IMR-90 (cell line): ENCODE data around the gene COPZ1. TPM values are rescaled to one million over a fixed set of nuclear protein-coding genes. Genes with fewer than 3 reads are reported as not detected.
A peak's percentile ranks its signal among the peaks of the same experiment; 100 is the strongest.

ENCODE experiments used
- ATAC-seq: fragments of 200-7000 bp; cut with Tn5 transposase; 2 replicates; pipeline ENCODE4 v1.9.1; 2020; ENCODE audit warnings: low read depth, mild to moderate bottlenecking, moderate library complexity
- BruUV-seq: library from RNA; stranded (reverse); fragments of 400-500 nt; replicated peaks from 2 replicates; lab custom pipeline; 2021; lab: Mats Ljungman, UMichigan
- CTCF ChIA-PET: fragments of 300-600 bp; formaldehyde crosslinking; extraction: SDS; loops from one replicate; lab custom pipeline; 2021; ENCODE audit warnings: antibody characterized with exemption; lab: Yijun Ruan, JAX
- POLR2A ChIA-PET: fragments of 300-600 bp; sonication (Branson Sonifier 250); formaldehyde crosslinking; loops from one replicate; lab custom pipeline; 2022; ENCODE audit warnings: antibody characterized with exemption; ENCODE audit not compliant: unreplicated experiment; lab: Charles Lee
- DNase-seq: peaks from one replicate; pipeline ENCODE4 v3.0.0; 2013
- H2AFZ ChIP-seq: replicated peaks from 2 replicates; pipeline ENCODE3; 2013; ENCODE audit warnings: low read length, mild to moderate bottlenecking; ENCODE audit not compliant: poor library complexity
- H2AK5ac ChIP-seq: 2 replicates; pipeline ENCODE4 v1.6.1; 2013; ENCODE audit warnings: low read depth, low read length, inconsistent platforms
- H2AK9ac ChIP-seq: replicated peaks from 2 replicates; pipeline ENCODE3; 2013; ENCODE audit warnings: mild to moderate bottlenecking, low read depth, low read length, moderate library complexity; ENCODE audit not compliant: poor library complexity
- H2BK120ac ChIP-seq: 2 replicates; pipeline ENCODE4 v1.6.1; 2013; ENCODE audit warnings: low read depth, low read length, inconsistent platforms
- H2BK15ac ChIP-seq: 3 replicates; pipeline ENCODE4 v1.6.1; 2013; ENCODE audit warnings: low read depth, low read length, inconsistent platforms
- H2BK20ac ChIP-seq: 2 replicates; pipeline ENCODE4 v1.6.1; 2013; ENCODE audit warnings: low read depth, mild to moderate bottlenecking, inconsistent platforms, low read length, moderate library complexity
- H2BK5ac ChIP-seq: 2 replicates; pipeline ENCODE4 v1.6.1; 2013; ENCODE audit warnings: mild to moderate bottlenecking, low read depth, low read length, inconsistent platforms; ENCODE audit not compliant: poor library complexity, severe bottlenecking
- H3K14ac ChIP-seq: replicated peaks from 2 replicates; pipeline ENCODE4 v1.6.1; 2013; ENCODE audit warnings: low read depth, low read length, inconsistent platforms
- H3K18ac ChIP-seq: 2 replicates; pipeline ENCODE4 v1.6.1; 2013; ENCODE audit warnings: low read depth, low read length, control low read depth
- H3K23ac ChIP-seq: 2 replicates; pipeline ENCODE4 v1.6.1; 2013; ENCODE audit warnings: low read depth, low read length, inconsistent platforms
- H3K27ac ChIP-seq: 2 replicates; pipeline ENCODE4 v1.5.1; 2013; ENCODE audit warnings: mild to moderate bottlenecking, control low read depth, low read length; ENCODE audit not compliant: insufficient read depth
- H3K27me3 ChIP-seq: 2 replicates; pipeline ENCODE4 v1.6.1; 2013; ENCODE audit warnings: low read length; ENCODE audit not compliant: control insufficient read depth, insufficient read depth
- H3K36me3 ChIP-seq: 2 replicates; pipeline ENCODE4 v1.6.1; 2013; ENCODE audit warnings: low read length, mixed read lengths; ENCODE audit not compliant: control insufficient read depth, insufficient read depth
- H3K4ac ChIP-seq: 2 replicates; pipeline ENCODE4 v1.6.1; 2013; ENCODE audit warnings: low read depth, low read length, inconsistent platforms
- H3K4me1 ChIP-seq: 2 replicates; pipeline ENCODE4 v1.6.1; 2013; ENCODE audit warnings: low read length, mixed read lengths; ENCODE audit not compliant: control insufficient read depth, insufficient read depth
- H3K4me2 ChIP-seq: 2 replicates; pipeline ENCODE4 v1.6.1; 2013; ENCODE audit warnings: low read depth, mild to moderate bottlenecking, control low read depth, low read length, moderate library complexity
- H3K4me3 ChIP-seq: 2 replicates; pipeline ENCODE4 v1.5.1; 2013; ENCODE audit warnings: low read depth, mild to moderate bottlenecking, control low read depth, low read length, moderate library complexity; ENCODE audit not compliant: insufficient read depth
- H3K56ac ChIP-seq: 2 replicates; pipeline ENCODE4 v1.6.1; 2013; ENCODE audit warnings: low read length, inconsistent platforms; ENCODE audit not compliant: insufficient read depth; ENCODE audit errors: extremely low read depth
- H3K79me1 ChIP-seq, 2 experiments: 2 replicates each; pipeline ENCODE4 v1.6.1; 2013; ENCODE audit warnings: low read length in 2 of 2, inconsistent platforms in 1 of 2, low read depth in 1 of 2
- H3K9ac ChIP-seq: 2 replicates; pipeline ENCODE4 v1.6.1; 2013; ENCODE audit warnings: low read depth, low read length, control low read depth
- H3K9me1 ChIP-seq: 2 replicates; pipeline ENCODE4 v1.6.1; 2013; ENCODE audit warnings: low read length, inconsistent platforms; ENCODE audit not compliant: insufficient read depth
- H3K9me3 ChIP-seq: 2 replicates; pipeline ENCODE4 v1.6.1; 2013; ENCODE audit warnings: low read length; ENCODE audit not compliant: control insufficient read depth, insufficient read depth
- H4K20me1 ChIP-seq: 2 replicates; pipeline ENCODE4 v1.6.1; 2013; ENCODE audit warnings: low read length, inconsistent platforms; ENCODE audit not compliant: insufficient read depth
- H4K5ac ChIP-seq: 2 replicates; pipeline ENCODE4 v1.6.1; 2013; ENCODE audit warnings: mild to moderate bottlenecking, low read depth, low read length, control low read depth
- H4K8ac ChIP-seq, 2 experiments: 2 replicates each; pipeline ENCODE4 v1.6.1; 2013; ENCODE audit warnings: low read depth in 2 of 2, low read length in 2 of 2, control low read depth in 1 of 2, inconsistent platforms in 1 of 2
- H4K91ac ChIP-seq: 2 replicates; pipeline ENCODE4 v1.6.1; 2013; ENCODE audit warnings: low read depth, low read length, inconsistent platforms; ENCODE audit not compliant: insufficient read depth
- MAZ ChIP-seq: IDR thresholded peaks from 2 replicates; pipeline ENCODE4 v1.6.1; 2012; ENCODE audit warnings: low read depth, mild to moderate bottlenecking, low read length, improper control_type of control experiment, moderate library complexity, borderline replicate concordance
- WGBS, 2 experiments: methylation state at CpG; one replicate each; pipeline versions ENCODE4 v1.1.5 to v1.1.7; 2013; ENCODE audit warnings: missing lambda C conversion rate in 2 of 2; ENCODE audit not compliant: insufficient read length in 1 of 2; ENCODE audit errors: extremely low coverage in 2 of 2; 5-methylcytosine and 5-hydroxymethylcytosine counted together
- dilution Hi-C: fragments of 300-500 bp; cut with HindIII; formaldehyde crosslinking; loops from one replicate; pipeline ENCODE4 v1.14.3; 2018; ENCODE audit warnings: low sequenced_read_pairs; ENCODE audit not compliant: unreplicated experiment
- in situ Hi-C: fragments of 300-500 bp; cut with MboI; formaldehyde crosslinking; loops from 3 replicates; pipeline ENCODE4 v1.14.3; 2019; ENCODE audit warnings: low sequenced_read_pairs, inconsistent platforms, mixed read lengths
- intact Hi-C: fragments of 100-400 bp; cut with micrococcal nuclease; formaldehyde crosslinking; loops from 2 replicates; pipeline ENCODE4 v1.10.0; 2022
- polyA plus RNA-seq, 3 experiments: library from polyadenylated mRNA; depleted of rRNA; stranded (reverse); fragments of >200 nt; gene quantifications; 2 replicates each; pipeline ENCODE4 v1.2.3, GENCODE V29; 2012; ENCODE audit warnings: low replicate concordance in 1 of 3
- total RNA-seq: library from RNA; depleted of rRNA; stranded (reverse); fragments of >200 nt; gene quantifications from 2 replicates; pipeline ENCODE4 v1.2.3, GENCODE V29; 2012

The COPZ1 gene
- total and polyA plus RNA-seq, 2 of the 4 experiments (the other 2 are of a cell fraction) = 187 to 382 TPM

- peaks cover 23% of the 10 kb centered on the region; the same call in 1 of the 2 replicates for H3K9me1 ChIP-seq
- in situ Hi-C loops (no loop called here), dilution Hi-C loops (no loop called here), intact Hi-C loops (no loop called here)
- H2BK15ac ChIP-seq = no peak overlapping the region
- H2AK9ac ChIP-seq = peak overlapping the region; percentile 11
- peaks cover 3% of the 10 kb centered on the region for H3K36me3 ChIP-seq
- no peak overlapping the region for H3K56ac ChIP-seq
- H4K8ac ChIP-seq = no peak overlapping the region; a peak in 1 of 4 replicates
- DNase-seq (no peak), ATAC-seq (no peak)
- H2AK5ac ChIP-seq = no peak overlapping the region
- no peak overlapping the region for H3K4ac ChIP-seq
- no TSS peak for BruUV-seq
- ChIA-PET CTCF (interaction anchor here (1.5 kb wide), 1 partner anchor 15 kb away, joined by 3 read pairs; no protein-coding TSS in a partner anchor), POLR2A (interaction anchor here (0.6 kb wide), 1 partner anchor 55 kb away, joined by 6 read pairs; no protein-coding TSS in a partner anchor)
- no CpG with 5 or more reads among the region's 3 CpGs for whole genome bisulfite sequencing, 2 experiments
- no peaks in the 10 kb centered on the region for H3K9me3 ChIP-seq
- no peak overlapping the region for H2AFZ ChIP-seq
- H3K18ac ChIP-seq = no peak overlapping the region
- H2BK120ac ChIP-seq = no peak overlapping the region
- H3K4me3 ChIP-seq = no peak overlapping the region
- H4K91ac ChIP-seq = no peak overlapping the region
- peaks cover 37% of the 10 kb centered on the region for H3K4me1 ChIP-seq
- H3K4me2 ChIP-seq = no peak overlapping the region
- H4K20me1 ChIP-seq = no peaks in the 10 kb centered on the region
- H3K27me3 ChIP-seq = no peaks in the 10 kb centered on the region
- H3K79me1 ChIP-seq = peaks cover 0 to 24% of the 10 kb centered on the region in 2 experiments; a peak in 2 of 4 replicates
- no peak for TF ChIP-seq MAZ
- H4K5ac ChIP-seq = no peak overlapping the region
- H2BK5ac ChIP-seq = no peak overlapping the region
- H3K27ac ChIP-seq = no peak overlapping the region
- H3K9ac ChIP-seq = no peak overlapping the region
- H2BK20ac ChIP-seq = no peak overlapping the region
- H3K14ac ChIP-seq = no peak overlapping the region
- no peak overlapping the region for H3K23ac ChIP-seq
Measured at GRCh38 chr12:54356228-54356627, 31.3 kb downstream of the COPZ1 start.
